ENCODE measurements around the gene ARCN1. TPM values are rescaled to one million over a fixed set of nuclear protein-coding genes. Genes with fewer than 3 reads are reported as not detected.

Gene ARCN1
- total RNA-seq, 1 donor from 2014 or later, result 140 TPM

- TF ChIP-seq CTCF (IDR thresholded peaks at IDR 0.05; ENCODE audit: unreplicated experiment), result no peak
- H3K9me3 Mint-ChIP-seq, result no peaks in the 10 kb centered on the region
- DNase-seq (ENCODE audit: low spot score in 2 of 2, unreplicated experiment in 2 of 2), result no peak
- no peaks in the 10 kb centered on the region for H3K27me3 Mint-ChIP-seq (ENCODE audit: low read depth)
- peak overlapping the region; percentile 82 for H3K27ac Mint-ChIP-seq
- H3K36me3 Mint-ChIP-seq, result peaks cover 2% of the 10 kb centered on the region
- no peak overlapping the region for H3K4me3 Mint-ChIP-seq
- H3K4me1 Mint-ChIP-seq, result peaks cover 83% of the 10 kb centered on the region
These were observed 46.8 kb downstream of the ARCN1 start for GRCh38 chr11:118618991-118619375.

- TF ChIP-seq CTCF (IDR thresholded peaks at IDR 0.05; ENCODE audit: unreplicated experiment), result no peak
- peaks cover 2% of the 10 kb centered on the region for H3K36me3 Mint-ChIP-seq
- H3K27me3 Mint-ChIP-seq (ENCODE audit: low read depth), result no peaks in the 10 kb centered on the region
- H3K4me3 Mint-ChIP-seq, result peak overlapping the region; percentile 40
- peaks cover 80% of the 10 kb centered on the region for H3K4me1 Mint-ChIP-seq
- H3K9me3 Mint-ChIP-seq, result no peaks in the 10 kb centered on the region
- no peak for DNase-seq (ENCODE audit: low spot score in 2 of 2, unreplicated experiment in 2 of 2)
- H3K27ac Mint-ChIP-seq, result peak overlapping the region; percentile 82
These were observed 47.4 kb downstream of the ARCN1 start for GRCh38 chr11:118619444-118620197.

DNA sequence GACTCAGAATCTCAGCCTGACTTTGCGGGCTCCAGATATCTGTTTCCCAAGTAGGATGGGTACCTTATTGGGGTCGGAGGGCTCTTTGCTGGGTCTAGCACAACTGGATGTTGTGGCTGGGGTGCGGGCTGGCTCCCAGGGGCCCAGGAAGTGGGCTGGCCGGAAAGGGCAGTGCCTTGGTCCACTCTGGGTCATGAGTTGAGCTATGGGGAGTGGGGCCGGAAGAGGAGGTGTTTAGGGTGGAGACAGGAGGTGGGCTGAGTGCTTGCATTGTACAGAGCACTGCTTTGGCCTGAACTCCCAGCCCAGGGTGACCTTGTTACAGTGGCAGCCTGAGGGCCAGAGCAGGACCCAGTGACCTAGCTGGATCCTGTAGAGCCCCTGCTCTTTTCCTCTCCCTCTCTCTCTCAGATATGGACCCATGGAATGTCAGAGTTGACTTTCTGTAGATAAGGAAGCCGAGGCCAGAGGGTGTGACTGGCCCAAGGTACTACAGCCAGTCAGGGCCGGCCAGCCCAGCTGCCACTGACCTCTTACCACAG, 48.4 kb downstream of the ARCN1 start:
- DNase-seq (ENCODE audit: low spot score in 2 of 2, unreplicated experiment in 2 of 2), result no peak
- no peaks in the 10 kb centered on the region for H3K9me3 Mint-ChIP-seq
- peaks cover 2% of the 10 kb centered on the region for H3K36me3 Mint-ChIP-seq

DNA sequence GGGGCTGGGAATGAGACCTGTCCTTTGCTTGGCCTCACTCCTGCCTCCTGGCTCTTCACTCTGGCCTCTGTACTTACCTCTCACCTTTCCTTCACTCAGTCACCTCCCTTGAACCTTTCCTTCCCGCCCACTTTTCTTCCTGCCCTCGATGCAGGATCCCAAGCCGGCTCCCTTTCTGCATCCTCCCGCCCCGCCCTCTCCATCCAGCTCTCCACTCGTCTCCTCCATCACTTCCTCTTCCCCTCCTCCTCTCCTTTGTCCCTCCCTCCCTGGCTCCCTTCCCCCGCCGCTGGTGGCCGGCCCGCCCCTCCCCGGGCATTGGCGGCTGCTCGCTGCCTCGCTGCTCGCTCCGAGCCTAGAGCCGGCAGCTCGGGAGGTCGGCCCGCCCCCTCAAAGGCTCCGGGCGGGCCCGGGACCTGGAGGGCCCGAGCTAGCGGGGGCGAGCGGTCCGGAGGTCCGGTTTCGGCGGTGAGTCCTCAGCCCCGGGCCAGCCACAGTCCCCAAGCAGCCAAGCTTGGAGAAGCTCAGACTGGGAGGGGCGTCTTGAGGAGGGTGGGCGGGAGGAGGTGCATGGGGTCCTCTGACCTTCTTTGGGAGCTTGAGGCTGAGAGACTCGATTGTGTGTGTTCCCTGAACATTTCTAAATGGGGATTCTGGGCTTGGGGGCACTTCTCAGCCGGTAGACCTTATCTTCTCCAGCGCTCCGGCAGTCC, 49.0 kb downstream of the ARCN1 start:
- Mint-ChIP-seq H3K4me1 (peaks cover 64% of the 10 kb centered on the region), H3K4me3 (peak overlapping the region; percentile 79), H3K36me3 (peaks cover 2% of the 10 kb centered on the region), H3K27ac (peak overlapping the region; percentile 95), H3K9me3 (no peaks in the 10 kb centered on the region), H3K27me3 (ENCODE audit: low read depth) (no peaks in the 10 kb centered on the region)
- peak; percentile 67 to 83 for DNase-seq (ENCODE audit: low spot score in 2 of 2, unreplicated experiment in 2 of 2)
- TF ChIP-seq CTCF (IDR thresholded peaks at IDR 0.05; ENCODE audit: unreplicated experiment), result no peak

More for the DNA sequence above, 48.4 kb downstream of the ARCN1 start:
- peak overlapping the region; percentile 79 for H3K4me3 Mint-ChIP-seq
- H3K27ac Mint-ChIP-seq, result peak overlapping the region; percentile 95
- no peak for TF ChIP-seq CTCF (IDR thresholded peaks at IDR 0.05; ENCODE audit: unreplicated experiment)
- peaks cover 70% of the 10 kb centered on the region for H3K4me1 Mint-ChIP-seq
- no peaks in the 10 kb centered on the region for H3K27me3 Mint-ChIP-seq (ENCODE audit: low read depth)

DNA sequence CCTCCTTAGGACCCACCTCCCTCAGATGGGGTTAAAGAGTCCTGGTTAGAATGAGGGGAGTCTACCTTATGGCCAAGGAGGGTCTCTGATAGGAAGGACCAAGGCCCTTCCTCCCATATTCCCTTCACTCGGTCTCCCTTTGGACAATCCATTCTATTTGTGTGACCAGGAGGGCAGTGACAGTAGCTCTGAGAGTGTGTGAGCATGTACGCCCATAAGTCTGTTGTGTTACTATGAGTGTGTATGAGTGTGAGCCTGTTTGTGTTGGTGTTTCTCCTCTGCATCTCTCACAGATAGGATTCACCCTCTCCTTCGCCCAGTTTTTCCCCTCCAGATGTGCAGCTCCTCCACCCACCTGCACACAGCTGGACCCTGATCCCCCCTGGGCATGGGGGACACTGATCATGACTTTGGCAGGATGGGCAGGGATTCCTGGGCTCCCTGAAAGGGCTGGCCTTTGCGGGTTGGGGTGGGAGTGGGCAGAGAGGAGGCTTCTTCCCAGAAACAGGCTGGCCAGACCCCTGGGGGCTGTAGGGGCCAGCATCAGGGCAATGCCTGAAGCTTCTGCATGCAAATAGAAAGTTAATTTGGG, 49.7 kb downstream of the ARCN1 start:
- no peak for DNase-seq (ENCODE audit: low spot score in 2 of 2, unreplicated experiment in 2 of 2)
- Mint-ChIP-seq H3K27ac (peak overlapping the region; percentile 93), H3K27me3 (ENCODE audit: low read depth) (no peaks in the 10 kb centered on the region), H3K4me3 (peak overlapping the region; percentile 79), H3K4me1 (peaks cover 58% of the 10 kb centered on the region), H3K36me3 (peaks cover 2% of the 10 kb centered on the region), H3K9me3 (no peaks in the 10 kb centered on the region)
- no peak for TF ChIP-seq CTCF (IDR thresholded peaks at IDR 0.05; ENCODE audit: unreplicated experiment)
